Naive thymus-derived CD4-positive, alpha-beta T cell (primary cell): ENCODE measurements around the gene HMGB1. TPM values are rescaled to one million over a fixed set of nuclear protein-coding genes. Genes with fewer than 3 reads are reported as not detected.
A peak's percentile ranks its signal among the peaks of the same experiment; 100 is the strongest.
"Not testable (repeated sequence)": the region's sequence is repeated elsewhere in the genome, so short reads cannot be mapped to it uniquely, and the experiment has no call there.

Experiments
- ATAC-seq: fragments of 150-1000 bp; cut with Tn5 transposase; 2 replicates; pipeline ENCODE4 v1.10.0; 2021; ENCODE audit warnings: mild to moderate bottlenecking, moderate library complexity
- CTCF ChIA-PET: fragments of 350-600 bp; sonication (Branson Sonifier 250); formaldehyde crosslinking; loops from one replicate; lab custom pipeline; 2021; ENCODE audit warnings: antibody characterized with exemption; lab: Charles Lee
- POLR2A ChIA-PET: fragments of 350-600 bp; sonication (Branson Sonifier 250); formaldehyde crosslinking; loops from one replicate; lab custom pipeline; 2021; ENCODE audit warnings: antibody characterized with exemption, inconsistent platforms; lab: Charles Lee
- DNase-seq, 9 donors: peaks; one replicate each; pipeline versions ENCODE4 v3.0.0 to v3.0.0-alpha.2; 2020 to 2022; ENCODE audit warnings: mixed read lengths in 1 of 9
- H3K27ac ChIP-seq: one replicate; pipeline ENCODE4 v1.7.0; 2013; ENCODE audit warnings: mild to moderate bottlenecking, low read depth, low read length, moderate library complexity
- H3K27me3 ChIP-seq, 2 donors: one replicate each; pipeline ENCODE4 v1.7.0; 2013; ENCODE audit warnings: low read length in 2 of 2, mild to moderate bottlenecking in 2 of 2, moderate library complexity in 2 of 2; ENCODE audit not compliant: control insufficient read depth in 2 of 2, insufficient read depth in 2 of 2
- H3K36me3 ChIP-seq, 3 experiments: 1 replicate in 2 of 3; 2 replicates in 1 of 3; pipeline ENCODE4 v1.7.0; 2013; ENCODE audit warnings: low read length in 3 of 3, mild to moderate bottlenecking in 3 of 3, moderate library complexity in 1 of 3; ENCODE audit not compliant: insufficient read depth in 3 of 3, control insufficient read depth in 2 of 3
- H3K4me1 ChIP-seq, 2 donors: one replicate each; pipeline ENCODE4 v1.7.0; 2013; ENCODE audit warnings: low read length in 2 of 2, mild to moderate bottlenecking in 2 of 2, moderate library complexity in 1 of 2; ENCODE audit not compliant: control insufficient read depth in 2 of 2, insufficient read depth in 2 of 2
- H3K4me3 ChIP-seq: 2 replicates; pipeline ENCODE4 v1.7.0; 2013; ENCODE audit warnings: mild to moderate bottlenecking, low read length
- H3K9me3 ChIP-seq, 3 experiments: 1 replicate in 2 of 3; 2 replicates in 1 of 3; pipeline ENCODE4 v1.7.0; 2013; ENCODE audit warnings: low read length in 3 of 3; ENCODE audit not compliant: control insufficient read depth in 2 of 3
- H3K27ac Mint-ChIP-seq, 9 donors: one replicate each; pipeline ENCODE4 v1.8.0; 2020 to 2022; ENCODE audit warnings: mixed read lengths in 9 of 9, mild to moderate bottlenecking in 8 of 9, moderate library complexity in 5 of 9, inconsistent platforms in 2 of 9
- H3K27me3 Mint-ChIP-seq, 5 donors: one replicate each; pipeline ENCODE4 v1.8.0; 2021 to 2022; ENCODE audit warnings: mixed read lengths in 5 of 5, mild to moderate bottlenecking in 1 of 5
- H3K36me3 Mint-ChIP-seq, 5 donors: one replicate each; pipeline ENCODE4 v1.8.0; 2020 to 2022; ENCODE audit warnings: mixed read lengths in 5 of 5, mild to moderate bottlenecking in 3 of 5, inconsistent platforms in 1 of 5
- H3K4me1 Mint-ChIP-seq, 7 donors: one replicate each; pipeline ENCODE4 v1.8.0; 2020 to 2022; ENCODE audit warnings: mixed read lengths in 7 of 7, mild to moderate bottlenecking in 3 of 7, inconsistent platforms in 1 of 7
- H3K4me3 Mint-ChIP-seq, 10 donors: one replicate each; pipeline ENCODE4 v1.8.0; 2020 to 2022; ENCODE audit warnings: mild to moderate bottlenecking in 10 of 10, mixed read lengths in 10 of 10, moderate library complexity in 6 of 10, inconsistent platforms in 2 of 10
- H3K9me3 Mint-ChIP-seq, 11 donors: one replicate each; pipeline ENCODE4 v1.8.0; 2020 to 2022; ENCODE audit warnings: mixed read lengths in 11 of 11, mild to moderate bottlenecking in 4 of 11, inconsistent platforms in 1 of 11, moderate library complexity in 1 of 11
- intact Hi-C, 2 donors: fragments of 100-400 bp; cut with micrococcal nuclease; formaldehyde crosslinking; loops; one replicate each; pipeline ENCODE4 v1.15.1; 2023
- polyA plus RNA-seq, 2 donors: library from polyadenylated mRNA; unstranded; fragments of 300-500 nt; fragmentation: Illumina TruSeq; gene quantifications; one replicate each; pipeline ENCODE4 v1.2.3, GENCODE V29; 2021
- total RNA-seq, 6 experiments: library from RNA in 5 of 6; stranded (reverse) in 5 of 6; gene quantifications; 1 replicate in 5 of 6; 2 replicates in 1 of 6; pipeline ENCODE4 v1.2.3 and lab custom pipeline; 2021 to 2026

The HMGB1 gene
- total and polyA plus RNA-seq, 7 experiments from 2014 or later, result 294 to 577 (median 331) TPM

- DNase-seq (no peak), ATAC-seq (no peak)
- Histone ChIP-seq H3K36me3 (no peaks in the 10 kb centered on the region), H3K9me3 (no peaks in the 10 kb centered on the region), H3K4me1 (peaks cover 0 to 11% of the 10 kb centered on the region in 2 donors), H3K27ac (no peak overlapping the region), H3K4me3 (no peak overlapping the region), H3K27me3 (peaks cover 0 to 4% of the 10 kb centered on the region in 2 donors)
- Mint-ChIP-seq H3K9me3 (peaks cover 0 to 1% (median 0%) of the 10 kb centered on the region in 11 donors), H3K4me1 (peaks cover 0 to 14% (median 11%) of the 10 kb centered on the region in 7 donors), H3K27me3 (peaks cover 0 to 10% (median 0%) of the 10 kb centered on the region in 5 donors), H3K27ac (no peak overlapping the region), H3K4me3 (no peak overlapping the region), H3K36me3 (no peaks in the 10 kb centered on the region)
- intact Hi-C loops, result no loop called here
- ChIA-PET POLR2A (no interaction called here), CTCF (interaction anchor here (1.0 kb wide), 1 partner anchor 76 kb away, joined by 4 read pairs; no protein-coding TSS in a partner anchor)
These were observed 15.7 kb downstream of the HMGB1 start for GRCh38 chr13:30450066-30450465.

GRCh38 chr13:30448441-30448840, 17.3 kb downstream of the HMGB1 start:
- Mint-ChIP-seq H3K4me3 (no peak overlapping the region), H3K36me3 (no peaks in the 10 kb centered on the region), H3K9me3 (no peaks in the 10 kb centered on the region), H3K4me1 (peaks cover 0 to 14% (median 10%) of the 10 kb centered on the region in 7 donors), H3K27me3 (peaks cover 0 to 10% (median 0%) of the 10 kb centered on the region in 5 donors), H3K27ac (no peak overlapping the region)
- Histone ChIP-seq H3K4me3 (no peak overlapping the region), H3K27me3 (peaks cover 0 to 4% of the 10 kb centered on the region in 2 donors), H3K36me3 (no peaks in the 10 kb centered on the region), H3K4me1 (peaks cover 0 to 11% of the 10 kb centered on the region in 2 donors), H3K9me3 (no peaks in the 10 kb centered on the region), H3K27ac (no peak overlapping the region)
- CTCF ChIA-PET, result interaction anchor here (0.6 to 1.0 kb wide), 3 partner anchors 59 to 277 kb away, joined by 3 to 4 read pairs (median 4); no protein-coding TSS in a partner anchor
- intact Hi-C loops, result no loop called here
- ATAC-seq, result no peak
- POLR2A ChIA-PET, result interaction anchor here (0.5 to 0.8 kb wide), 3 partner anchors 61 to 273 kb away, joined by 3 to 11 read pairs (median 3); no protein-coding TSS in a partner anchor
- no peak for DNase-seq

GRCh38 chr13:30446126-30446500, 19.6 kb downstream of the HMGB1 start:
- peaks cover 0 to 10% (median 0%) of the 10 kb centered on the region in 5 donors for H3K27me3 Mint-ChIP-seq
- no peaks in the 10 kb centered on the region for H3K9me3 Mint-ChIP-seq
- H3K4me1 ChIP-seq, result peaks cover 0 to 11% of the 10 kb centered on the region in 2 donors
- peaks cover 0 to 4% of the 10 kb centered on the region in 2 donors for H3K27me3 ChIP-seq
- intact Hi-C loops, result no loop called here
- no peaks in the 10 kb centered on the region for H3K9me3 ChIP-seq
- peaks cover 2 to 18% (median 10%) of the 10 kb centered on the region in 7 donors for H3K4me1 Mint-ChIP-seq
- no peak overlapping the region for H3K4me3 ChIP-seq
- POLR2A ChIA-PET, result interaction anchor here (0.5 kb wide), 1 partner anchor 208 kb away, joined by 3 read pairs; no protein-coding TSS in a partner anchor
- ATAC-seq (no peak), DNase-seq (no peak)
- CTCF ChIA-PET, result no interaction called here
- no peaks in the 10 kb centered on the region for H3K36me3 ChIP-seq
- peak overlapping the region in 9 of 10 donors; percentile 3 to 73 (median 42) for H3K4me3 Mint-ChIP-seq
- peak overlapping the region in 2 of 9 donors; percentile 4 to 9 for H3K27ac Mint-ChIP-seq
- no peak overlapping the region for H3K27ac ChIP-seq
- no peaks in the 10 kb centered on the region for H3K36me3 Mint-ChIP-seq

GRCh38 chr13:30443957-30444404, 21.8 kb downstream of the HMGB1 start:
- Mint-ChIP-seq H3K27me3 (peaks cover 0 to 10% (median 0%) of the 10 kb centered on the region in 5 donors), H3K4me1 (peaks cover 4 to 21% (median 12%) of the 10 kb centered on the region in 7 donors), H3K36me3 (peaks cover 0 to 2% (median 0%) of the 10 kb centered on the region in 5 donors), H3K27ac (no peak overlapping the region), H3K4me3 (no peak overlapping the region), H3K9me3 (peaks cover 0 to 2% (median 0%) of the 10 kb centered on the region in 11 donors)
- Histone ChIP-seq H3K27me3 (peaks cover 0 to 4% of the 10 kb centered on the region in 2 donors), H3K4me1 (peaks cover 0 to 11% of the 10 kb centered on the region in 2 donors), H3K27ac (no peak overlapping the region), H3K36me3 (no peaks in the 10 kb centered on the region), H3K4me3 (no peak overlapping the region), H3K9me3 (no peaks in the 10 kb centered on the region)
- POLR2A ChIA-PET, result interaction anchor here (1.0 kb wide), 1 partner anchor 25 kb away, joined by 3 read pairs; no protein-coding TSS in a partner anchor
- ATAC-seq, result no peak
- no peak for DNase-seq
- CTCF ChIA-PET, result interaction anchor here (0.6 kb wide), 1 partner anchor 145 kb away, joined by 3 read pairs; no protein-coding TSS in a partner anchor
- intact Hi-C loops, result no loop called here

GRCh38 chr13:30443491-30443890, 22.2 kb downstream of the HMGB1 start:
- H3K36me3 ChIP-seq, H3K4me3 ChIP-seq, H3K4me3 Mint-ChIP-seq, H3K9me3 ChIP-seq, H3K36me3 Mint-ChIP-seq, intact Hi-C loops, H3K27ac Mint-ChIP-seq, H3K27ac ChIP-seq, DNase-seq, H3K9me3 Mint-ChIP-seq, H3K27me3 ChIP-seq, ATAC-seq: not testable (repeated sequence)
- peaks cover 4 to 21% (median 12%) of the 10 kb centered on the region in 7 donors for H3K4me1 Mint-ChIP-seq
- ChIA-PET CTCF (interaction anchor here (0.6 kb wide), 1 partner anchor 145 kb away, joined by 3 read pairs; no protein-coding TSS in a partner anchor), POLR2A (interaction anchor here (0.5 kb wide), 1 partner anchor 65 kb away, joined by 3 read pairs; no protein-coding TSS in a partner anchor)
- H3K4me1 ChIP-seq, result peaks cover 0 to 11% of the 10 kb centered on the region in 2 donors
- peaks cover 0 to 11% (median 0%) of the 10 kb centered on the region in 5 donors for H3K27me3 Mint-ChIP-seq

- Histone ChIP-seq H3K4me1 (peaks cover 0 to 11% of the 10 kb centered on the region in 2 donors), H3K4me3 (no peak overlapping the region), H3K9me3 (no peaks in the 10 kb centered on the region), H3K36me3 (no peaks in the 10 kb centered on the region), H3K27ac (no peak overlapping the region), H3K27me3 (peaks cover 0 to 4% of the 10 kb centered on the region in 2 donors)
- peaks cover 0 to 2% (median 0%) of the 10 kb centered on the region in 5 donors for H3K36me3 Mint-ChIP-seq
- H3K27ac Mint-ChIP-seq, result no peak overlapping the region
- ChIA-PET CTCF (no interaction called here), POLR2A (interaction anchor here (0.5 kb wide), 1 partner anchor 66 kb away, joined by 3 read pairs; no protein-coding TSS in a partner anchor)
- DNase-seq (no peak), ATAC-seq (no peak)
- H3K4me1 Mint-ChIP-seq, result peaks cover 4 to 21% (median 12%) of the 10 kb centered on the region in 7 donors
- intact Hi-C loops, result no loop called here
- no peak overlapping the region for H3K4me3 Mint-ChIP-seq
- H3K9me3 Mint-ChIP-seq, result peaks cover 0 to 2% (median 0%) of the 10 kb centered on the region in 11 donors
- peaks cover 0 to 14% (median 0%) of the 10 kb centered on the region in 5 donors for H3K27me3 Mint-ChIP-seq
These were observed 22.8 kb downstream of the HMGB1 start for GRCh38 chr13:30442926-30443325.
